Natural killer cell treated with Interleukin-12 subunit alpha and Interleukin-12 subunit beta and Interleukin-15 and Interleukin-18, amount 100 ng/mL, for 72 hours (primary cell): ENCODE results near the gene SMIM35. TPM values are rescaled to one million over a fixed set of nuclear protein-coding genes. Genes with fewer than 3 reads are reported as not detected.

Experiments used
- ATAC-seq, 2 donors: fragments of 150-1000 bp; cut with Tn5 transposase in 1 of 2; sonication (Bioruptor Pico), chemical (Tn5 transposase) in 1 of 2; 2 replicates each; pipeline ENCODE4 v1.10.0; 2021
- DNase-seq: peaks from one replicate; pipeline ENCODE4 v3.0.0; 2022; ENCODE audit warnings: low spot score
- H3K27ac Mint-ChIP-seq, 2 donors: 1 replicate in 1 of 2; 2 replicates in 1 of 2; pipeline ENCODE4 v1.8.0; 2022; ENCODE audit warnings: mixed read lengths in 2 of 2, mild to moderate bottlenecking in 1 of 2, moderate library complexity in 1 of 2
- H3K27me3 Mint-ChIP-seq, 2 donors: 1 replicate in 1 of 2; 2 replicates in 1 of 2; pipeline ENCODE4 v1.8.0; 2022; ENCODE audit warnings: mixed read lengths in 2 of 2
- H3K36me3 Mint-ChIP-seq: one replicate; pipeline ENCODE4 v1.8.0; 2022; ENCODE audit warnings: mixed read lengths
- H3K4me1 Mint-ChIP-seq, 2 donors: 1 replicate in 1 of 2; 2 replicates in 1 of 2; pipeline ENCODE4 v1.8.0; 2022; ENCODE audit warnings: low read depth in 2 of 2, mixed read lengths in 2 of 2, mild to moderate bottlenecking in 1 of 2
- H3K4me3 Mint-ChIP-seq: one replicate; pipeline ENCODE4 v1.8.0; 2022; ENCODE audit warnings: mixed read lengths
- H3K9me3 Mint-ChIP-seq: 2 replicates; pipeline ENCODE4 v1.8.0; 2022; ENCODE audit warnings: mixed read lengths
- total RNA-seq, 2 donors: library from RNA; stranded (reverse); gene quantifications; one replicate each; pipeline ENCODE4 v1.2.3, GENCODE V29; 2022

The SMIM35 gene
- total RNA-seq = not detected

DNA sequence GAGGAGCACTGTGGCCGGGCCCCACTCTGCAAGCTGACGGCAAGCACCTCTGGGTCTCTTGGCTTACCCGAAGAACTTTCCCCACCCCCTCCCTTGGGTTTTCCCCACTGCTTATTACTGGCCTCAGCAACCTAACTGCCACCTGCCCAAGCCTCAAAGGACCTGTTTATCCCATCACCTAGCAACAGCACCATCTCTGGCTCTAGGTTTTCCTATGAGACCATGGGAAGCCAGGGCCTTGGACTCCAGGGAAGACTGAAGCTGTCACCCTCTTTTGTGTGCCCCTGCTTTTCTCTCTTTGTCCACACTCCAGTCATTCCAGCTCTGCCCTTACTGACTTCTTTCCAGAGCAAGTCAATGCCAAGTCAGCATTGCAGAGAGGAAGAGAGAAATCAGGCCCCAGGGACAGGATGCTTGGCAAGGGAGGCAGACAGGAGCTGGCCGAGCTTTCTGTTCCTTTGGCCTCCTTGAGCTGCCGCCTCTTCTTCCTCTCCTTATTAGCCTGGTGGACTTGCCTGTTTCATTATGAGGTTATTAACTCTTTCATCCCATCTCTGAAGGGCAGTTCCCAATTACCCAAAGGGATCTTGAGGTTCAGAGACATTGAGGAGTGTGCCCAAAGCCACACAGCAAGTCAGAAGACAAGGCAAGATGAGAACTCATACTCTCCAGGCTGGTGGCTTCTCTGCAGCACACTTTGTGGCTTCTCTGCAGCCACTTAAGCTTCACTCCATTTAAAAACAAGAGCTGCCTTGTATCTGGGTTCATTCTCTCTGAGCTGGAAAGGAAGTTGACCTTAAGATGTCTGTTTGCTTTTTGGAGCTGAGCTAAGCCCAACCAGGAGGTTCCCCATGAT is at the start of gene SMIM35:
Gene SMIM35 (minus strand): TSS at position 51 of the 856 bp plus-strand sequence. CDS start 206 bp downstream, outside the sequence.
- DNase-seq = no peak
- no peak within 1 kb of the TSS for H3K27ac Mint-ChIP-seq
- H3K4me1 Mint-ChIP-seq = no peaks in the 10 kb centered on the region
- peaks cover 11% of the 10 kb centered on the region for H3K9me3 Mint-ChIP-seq
- H3K36me3 Mint-ChIP-seq = peaks cover 20% of the 10 kb centered on the region
- peaks cover 7 to 16% of the 10 kb centered on the region in 2 donors for H3K27me3 Mint-ChIP-seq
- no peak within 1 kb of the TSS for H3K4me3 Mint-ChIP-seq
- ATAC-seq = no peak

- no peak for ATAC-seq
- no peaks in the 10 kb centered on the region for H3K9me3 Mint-ChIP-seq
- H3K27me3 Mint-ChIP-seq = peaks cover 32 to 39% of the 10 kb centered on the region in 2 donors
- no peaks in the 10 kb centered on the region for H3K36me3 Mint-ChIP-seq
- no peak for DNase-seq
- H3K4me3 Mint-ChIP-seq = no peak overlapping the region
- H3K27ac Mint-ChIP-seq = no peak overlapping the region
- H3K4me1 Mint-ChIP-seq = no peaks in the 10 kb centered on the region
Observed at GRCh38 chr11:118136341-118136740, 49.6 kb upstream of the SMIM35 start.

GRCh38 chr11:118135796-118136165 is 49.0 kb upstream of the SMIM35 start:
- Mint-ChIP-seq H3K27me3 (peaks cover 34 to 41% of the 10 kb centered on the region in 2 donors), H3K9me3 (no peaks in the 10 kb centered on the region), H3K27ac (no peak overlapping the region), H3K4me1 (no peaks in the 10 kb centered on the region), H3K4me3 (no peak overlapping the region), H3K36me3 (no peaks in the 10 kb centered on the region)
- DNase-seq (peak; percentile 46), ATAC-seq (no peak)

DNA sequence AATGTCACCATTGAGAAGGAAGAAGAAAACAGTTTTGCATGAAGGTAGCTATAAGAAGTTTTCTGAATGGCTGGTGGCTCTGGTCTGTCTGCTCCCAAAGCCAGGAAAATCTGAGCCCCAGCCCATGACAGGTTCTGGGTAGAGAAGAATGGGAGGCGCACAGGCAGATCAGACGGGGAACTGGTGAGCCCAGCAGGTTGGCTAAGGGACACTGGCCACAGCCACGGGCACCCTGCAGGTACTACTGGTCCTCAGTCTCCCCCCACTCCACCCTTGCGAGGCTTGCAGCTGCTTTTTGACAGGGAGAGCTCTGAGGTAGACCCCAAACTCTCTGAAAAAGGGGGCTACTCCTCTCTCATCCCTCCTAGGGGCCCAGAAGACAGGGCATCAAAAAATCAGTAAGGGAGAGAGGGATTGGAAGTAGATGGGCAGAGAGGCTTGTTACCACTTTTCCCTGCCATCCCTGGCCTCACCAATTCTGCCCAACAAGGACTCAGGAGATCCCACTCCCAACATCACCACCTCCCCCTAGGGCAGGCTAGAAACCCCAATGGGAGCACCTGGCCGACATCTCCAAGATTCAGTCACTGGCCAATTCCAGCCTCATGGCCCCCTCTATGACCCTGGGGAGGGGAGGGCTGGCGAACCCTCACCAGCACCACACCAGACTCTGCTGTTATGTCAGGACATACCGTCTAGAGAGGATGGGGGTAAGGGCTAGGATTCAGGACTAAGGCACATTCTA is 48.5 kb upstream of the SMIM35 start:
- Mint-ChIP-seq H3K4me1 (no peaks in the 10 kb centered on the region), H3K27me3 (peaks cover 28 to 36% of the 10 kb centered on the region in 2 donors), H3K36me3 (no peaks in the 10 kb centered on the region), H3K27ac (no peak overlapping the region), H3K4me3 (no peak overlapping the region), H3K9me3 (no peaks in the 10 kb centered on the region)
- DNase-seq = peak; percentile 40
- no peak for ATAC-seq

DNA sequence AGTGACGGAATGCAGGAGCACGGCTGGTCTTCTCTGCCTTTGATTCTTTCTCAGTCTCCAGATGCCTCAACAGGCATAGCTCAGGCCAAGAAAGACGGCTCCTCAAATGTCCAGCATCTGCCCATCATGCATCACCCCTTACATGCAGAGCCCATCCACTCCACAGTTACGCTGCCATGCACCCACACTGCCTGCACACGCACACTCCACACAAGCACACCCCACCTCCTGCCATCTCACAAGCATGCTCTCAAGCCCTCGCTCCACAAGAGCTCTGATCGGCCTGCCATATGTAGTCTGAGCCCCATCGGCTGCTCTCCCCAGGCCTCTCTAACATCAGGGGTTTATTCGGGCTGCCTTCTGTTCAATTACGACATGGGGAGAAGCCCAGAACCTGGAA is 47.1 kb upstream of the SMIM35 start:
- no peaks in the 10 kb centered on the region for H3K9me3 Mint-ChIP-seq
- H3K27me3 Mint-ChIP-seq = peaks cover 28 to 35% of the 10 kb centered on the region in 2 donors
- no peak overlapping the region for H3K27ac Mint-ChIP-seq
- H3K4me1 Mint-ChIP-seq = no peaks in the 10 kb centered on the region
- no peak overlapping the region for H3K4me3 Mint-ChIP-seq
- DNase-seq (peak; percentile 52), ATAC-seq (no peak)
- no peaks in the 10 kb centered on the region for H3K36me3 Mint-ChIP-seq

DNA sequence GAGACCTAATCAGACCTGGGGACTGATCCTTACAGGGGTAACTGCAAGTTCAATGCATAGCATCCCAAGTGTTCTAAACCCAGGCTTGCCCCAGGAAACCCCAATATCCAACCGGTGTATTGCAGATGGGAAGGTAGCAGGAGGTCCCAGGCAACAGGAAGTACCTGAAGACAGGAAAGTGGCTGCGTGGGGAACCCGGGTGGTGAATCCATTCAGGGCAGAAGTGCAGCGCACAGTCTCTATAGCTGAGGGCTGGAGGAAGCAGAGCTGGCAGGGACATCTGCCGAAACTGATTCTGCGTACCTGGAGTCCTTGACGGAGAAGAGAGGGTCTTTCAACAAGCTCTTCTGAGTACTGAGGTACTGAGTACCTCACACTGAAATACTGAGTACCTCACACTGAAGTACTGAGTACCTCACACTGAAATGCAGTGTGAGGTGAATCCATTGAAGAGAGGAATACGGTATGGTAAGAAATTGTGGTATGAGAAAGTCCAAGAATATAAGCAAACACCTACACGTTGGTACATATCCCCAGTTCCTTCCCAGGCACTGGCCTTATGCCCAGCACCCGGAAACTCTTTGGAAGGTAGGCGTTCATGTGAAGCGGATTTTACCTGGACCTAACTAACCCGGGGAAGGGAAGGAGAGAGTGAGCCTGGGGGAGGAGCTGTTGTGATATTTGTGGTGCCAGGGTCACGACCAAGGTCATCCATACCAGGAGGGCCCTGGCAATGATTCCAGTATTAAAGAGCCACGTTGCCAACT is 45.8 kb upstream of the SMIM35 start:
- DNase-seq (peak; percentile 44), ATAC-seq (no peak)
- no peaks in the 10 kb centered on the region for H3K36me3 Mint-ChIP-seq
- peaks cover 28 to 32% of the 10 kb centered on the region in 2 donors for H3K27me3 Mint-ChIP-seq
- H3K4me3 Mint-ChIP-seq = no peak overlapping the region
- no peak overlapping the region for H3K27ac Mint-ChIP-seq
- no peaks in the 10 kb centered on the region for H3K4me1 Mint-ChIP-seq
- H3K9me3 Mint-ChIP-seq = no peaks in the 10 kb centered on the region

DNA sequence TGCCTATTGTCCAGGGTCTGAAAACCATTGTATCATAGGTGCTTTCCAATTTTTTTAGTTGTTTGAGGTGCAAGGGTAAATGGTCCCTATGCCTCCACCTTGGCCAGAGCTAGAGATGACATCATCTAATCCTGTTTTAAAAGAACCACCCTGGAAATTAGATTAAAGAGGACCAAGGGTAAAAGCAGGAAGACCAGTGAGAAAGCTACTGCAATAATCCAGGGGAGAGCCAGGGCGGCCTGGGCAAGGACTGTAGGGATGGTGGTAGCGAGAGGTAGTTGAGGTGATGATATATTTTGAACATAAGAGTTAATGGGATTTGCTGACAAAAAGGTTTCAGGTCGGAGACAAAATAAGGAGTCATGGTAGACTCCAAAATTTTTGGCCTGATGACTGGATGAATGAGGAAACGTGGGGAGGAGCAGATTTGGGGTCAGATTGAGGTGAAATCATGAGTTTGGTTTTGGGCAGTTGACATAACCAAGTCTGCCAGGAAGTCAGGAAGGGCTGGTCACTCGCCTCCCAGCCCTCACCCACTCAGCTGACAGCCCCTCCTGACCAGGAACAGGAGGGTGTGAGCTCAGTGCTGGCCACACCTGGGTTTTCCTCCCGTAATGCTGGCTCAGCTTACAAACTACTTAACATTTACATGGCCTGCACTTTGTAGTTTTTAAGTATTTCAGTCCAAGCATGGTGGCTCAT is 42.9 kb upstream of the SMIM35 start:
- H3K27ac Mint-ChIP-seq = no peak overlapping the region
- H3K9me3 Mint-ChIP-seq = no peaks in the 10 kb centered on the region
- no peaks in the 10 kb centered on the region for H3K36me3 Mint-ChIP-seq
- H3K4me1 Mint-ChIP-seq = no peaks in the 10 kb centered on the region
- H3K27me3 Mint-ChIP-seq = peaks cover 29 to 33% of the 10 kb centered on the region in 2 donors
- DNase-seq (peak; percentile 25), ATAC-seq (no peak)
- H3K4me3 Mint-ChIP-seq = no peak overlapping the region

- ATAC-seq (no peak), DNase-seq (no peak)
- peaks cover 22 to 28% of the 10 kb centered on the region in 2 donors for H3K27me3 Mint-ChIP-seq
- H3K36me3 Mint-ChIP-seq = no peaks in the 10 kb centered on the region
- no peaks in the 10 kb centered on the region for H3K4me1 Mint-ChIP-seq
- no peak overlapping the region for H3K4me3 Mint-ChIP-seq
- no peaks in the 10 kb centered on the region for H3K9me3 Mint-ChIP-seq
- no peak overlapping the region for H3K27ac Mint-ChIP-seq
Observed at GRCh38 chr11:118128721-118129470, 42.1 kb upstream of the SMIM35 start.

DNA sequence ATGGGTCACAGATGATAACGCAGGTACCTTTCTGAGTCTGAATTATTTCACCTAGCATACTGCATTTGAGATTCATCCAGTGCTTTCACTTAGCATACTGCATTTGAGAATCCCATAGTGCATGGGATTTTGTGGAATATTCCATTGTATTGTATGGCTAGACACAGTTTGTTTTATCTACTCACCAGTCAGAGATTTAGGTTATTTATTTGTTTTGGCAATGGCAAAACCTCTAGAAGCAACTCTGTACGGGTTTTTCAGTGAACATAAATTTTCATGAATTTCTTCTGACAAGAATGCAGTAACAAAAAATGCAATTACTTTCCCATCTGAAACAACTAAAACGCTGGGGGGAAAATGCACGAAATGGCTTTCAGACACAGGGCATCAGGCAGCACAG is 41.5 kb upstream of the SMIM35 start:
- H3K4me3 Mint-ChIP-seq = no peak overlapping the region
- no peak for ATAC-seq

GRCh38 chr11:118126082-118126838 is 39.5 kb upstream of the SMIM35 start:
- no peak for ATAC-seq
- DNase-seq = no peak
- no peak overlapping the region for H3K4me3 Mint-ChIP-seq
- H3K27me3 Mint-ChIP-seq = peaks cover 23 to 26% of the 10 kb centered on the region in 2 donors
- no peaks in the 10 kb centered on the region for H3K9me3 Mint-ChIP-seq
- H3K36me3 Mint-ChIP-seq = no peaks in the 10 kb centered on the region
- H3K4me1 Mint-ChIP-seq = no peaks in the 10 kb centered on the region
- H3K27ac Mint-ChIP-seq = no peak overlapping the region

More for the DNA sequence above, 41.5 kb upstream of the SMIM35 start:
- no peaks in the 10 kb centered on the region for H3K9me3 Mint-ChIP-seq
- H3K4me1 Mint-ChIP-seq = no peaks in the 10 kb centered on the region
- no peaks in the 10 kb centered on the region for H3K36me3 Mint-ChIP-seq
- peaks cover 19 to 28% of the 10 kb centered on the region in 2 donors for H3K27me3 Mint-ChIP-seq
- no peak for DNase-seq
- no peak overlapping the region for H3K27ac Mint-ChIP-seq

GRCh38 chr11:118124929-118125535 is 38.3 kb upstream of the SMIM35 start:
- no peak overlapping the region for H3K4me3 Mint-ChIP-seq

DNA sequence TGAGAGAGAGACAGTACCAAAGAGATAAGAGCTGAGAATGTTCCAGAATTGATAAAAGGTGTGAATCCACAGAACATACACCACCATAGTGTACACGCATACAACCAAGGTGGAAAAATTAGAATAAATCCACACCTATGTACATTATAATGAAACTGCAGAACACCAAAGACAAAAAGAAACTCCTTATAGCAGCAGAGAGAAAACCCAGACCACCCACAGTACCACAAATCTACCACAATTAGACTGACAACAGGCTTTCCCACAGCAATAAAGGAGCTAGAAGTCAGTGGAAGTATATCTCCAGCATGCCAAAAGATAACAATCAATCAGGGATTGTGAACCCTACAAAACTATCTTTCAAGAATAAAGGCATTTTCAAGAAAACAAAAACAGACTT is 34.0 kb upstream of the SMIM35 start:
- DNase-seq (no peak), ATAC-seq (no peak)
- Mint-ChIP-seq H3K9me3 (no peaks in the 10 kb centered on the region), H3K4me1 (peaks cover 0 to 7% of the 10 kb centered on the region in 2 donors), H3K27me3 (peaks cover 16 to 17% of the 10 kb centered on the region in 2 donors), H3K27ac (no peak overlapping the region), H3K4me3 (no peak overlapping the region), H3K36me3 (no peaks in the 10 kb centered on the region)

More at GRCh38 chr11:118124929-118125535, 38.3 kb upstream of the SMIM35 start:
- H3K36me3 Mint-ChIP-seq = no peaks in the 10 kb centered on the region
- ATAC-seq = no peak
- H3K4me1 Mint-ChIP-seq = no peaks in the 10 kb centered on the region
- no peaks in the 10 kb centered on the region for H3K9me3 Mint-ChIP-seq
- peaks cover 18 to 23% of the 10 kb centered on the region in 2 donors for H3K27me3 Mint-ChIP-seq
- no peak overlapping the region for H3K27ac Mint-ChIP-seq
- DNase-seq = no peak
